GM12801 (cell line): Measurements from ENCODE around the gene PAK5.

Source experiments
- TF ChIP-seq, protein P1 (sequence below): IDR thresholded peaks from one replicate; pipeline ENCODE4 v1.5.1; 2011; ENCODE audit warnings: control low read depth; ENCODE audit not compliant: insufficient read length; ENCODE audit errors: extremely low read depth

PAK5 gene

DNA sequence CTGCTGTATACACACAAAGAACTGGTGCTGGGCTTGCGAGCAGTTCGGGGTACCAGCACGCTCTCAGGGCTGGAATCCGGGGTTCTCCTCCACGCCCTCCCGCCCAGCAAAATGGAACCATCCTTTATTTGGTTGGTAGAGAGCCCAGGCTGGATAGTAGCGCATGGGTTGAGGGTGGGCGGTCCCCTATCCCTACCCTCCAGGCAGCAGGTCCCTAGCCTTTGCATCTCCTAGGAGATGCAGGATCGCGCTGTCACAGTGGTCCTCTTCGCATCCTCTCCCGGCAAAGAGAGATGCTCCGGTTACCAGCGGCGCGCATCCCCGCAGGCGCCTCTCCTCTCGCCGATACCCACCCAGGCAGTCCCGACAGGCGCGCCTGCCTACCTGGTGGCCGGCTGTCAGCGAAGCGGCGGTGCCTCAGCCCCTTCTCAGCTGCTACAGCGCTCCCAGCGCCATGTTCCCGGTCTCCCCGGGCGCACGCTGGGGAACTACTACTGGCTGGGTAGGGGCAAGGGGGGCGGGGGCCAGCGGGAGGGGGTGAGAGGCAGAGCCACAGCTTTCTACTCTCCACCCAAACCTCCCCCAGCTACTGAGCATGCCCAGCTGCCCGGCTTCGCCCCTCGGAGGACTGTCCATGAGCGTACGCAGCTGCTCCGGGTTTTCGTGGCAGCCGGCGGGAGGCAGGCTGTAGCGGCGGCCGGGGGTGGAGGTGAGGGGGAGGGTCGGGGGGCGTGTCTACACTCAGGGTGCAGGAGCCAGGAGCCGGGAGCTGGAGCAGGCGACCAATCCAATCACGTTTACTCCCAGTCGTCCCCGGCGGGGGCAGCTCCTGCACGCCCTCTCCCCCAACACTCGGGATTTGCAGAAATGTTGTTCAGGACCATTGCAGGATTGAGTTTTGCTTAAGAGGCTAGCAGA is at the start of gene PAK5:
TSS of gene PAK5 (minus strand) at position 699 of the 918 bp plus-strand sequence. CDS start 194,748 bp downstream, outside the sequence.
- TF ChIP-seq, protein P1, sequence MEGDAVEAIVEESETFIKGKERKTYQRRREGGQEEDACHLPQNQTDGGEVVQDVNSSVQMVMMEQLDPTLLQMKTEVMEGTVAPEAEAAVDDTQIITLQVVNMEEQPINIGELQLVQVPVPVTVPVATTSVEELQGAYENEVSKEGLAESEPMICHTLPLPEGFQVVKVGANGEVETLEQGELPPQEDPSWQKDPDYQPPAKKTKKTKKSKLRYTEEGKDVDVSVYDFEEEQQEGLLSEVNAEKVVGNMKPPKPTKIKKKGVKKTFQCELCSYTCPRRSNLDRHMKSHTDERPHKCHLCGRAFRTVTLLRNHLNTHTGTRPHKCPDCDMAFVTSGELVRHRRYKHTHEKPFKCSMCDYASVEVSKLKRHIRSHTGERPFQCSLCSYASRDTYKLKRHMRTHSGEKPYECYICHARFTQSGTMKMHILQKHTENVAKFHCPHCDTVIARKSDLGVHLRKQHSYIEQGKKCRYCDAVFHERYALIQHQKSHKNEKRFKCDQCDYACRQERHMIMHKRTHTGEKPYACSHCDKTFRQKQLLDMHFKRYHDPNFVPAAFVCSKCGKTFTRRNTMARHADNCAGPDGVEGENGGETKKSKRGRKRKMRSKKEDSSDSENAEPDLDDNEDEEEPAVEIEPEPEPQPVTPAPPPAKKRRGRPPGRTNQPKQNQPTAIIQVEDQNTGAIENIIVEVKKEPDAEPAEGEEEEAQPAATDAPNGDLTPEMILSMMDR: no peak

DNA sequence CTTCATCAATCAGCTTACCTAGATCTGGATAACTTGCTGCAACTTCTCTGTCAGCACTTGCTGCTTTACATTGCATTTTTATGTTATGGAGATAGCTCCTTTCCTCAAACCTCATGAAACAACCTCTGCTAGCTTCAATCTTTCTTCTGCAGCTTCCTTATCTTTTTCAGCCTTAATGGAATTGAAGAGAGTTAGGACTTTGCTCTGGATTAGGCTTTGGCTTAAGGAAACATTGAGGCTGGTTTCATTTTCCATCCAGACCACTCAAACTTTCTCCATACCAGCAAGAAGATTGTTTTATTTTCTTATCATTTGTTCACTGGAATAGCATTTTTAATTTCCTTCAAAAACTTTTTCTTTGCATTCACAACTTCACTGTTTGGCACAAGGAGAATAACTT is 48.8 kb upstream of the PAK5 start:
- TF ChIP-seq, protein P1: no peak

GRCh38 chr20:9886227-9886626 is 47.4 kb upstream of the PAK5 start:
- TF ChIP-seq, protein P1: no peak

- TF ChIP-seq, protein P1: no peak
These were observed 45.8 kb upstream of the PAK5 start for GRCh38 chr20:9884666-9885065.

GRCh38 chr20:9884061-9884460 is 45.2 kb upstream of the PAK5 start:
- TF ChIP-seq, protein P1: no peak

GRCh38 chr20:9877932-9878495 is 39.1 kb upstream of the PAK5 start:
- TF ChIP-seq, protein P1: no peak

GRCh38 chr20:9867196-9867980 is 28.5 kb upstream of the PAK5 start:
- TF ChIP-seq, protein P1: no peak
